Left lung (tissue), 10 donors: ENCODE data around the gene GRK4. TPM values are rescaled to one million over a fixed set of nuclear protein-coding genes. Genes with fewer than 3 reads are reported as not detected.

Experiments used
- ATAC-seq: fragments of 200-7000 bp; cut with Tn5 transposase; one replicate; pipeline ENCODE4 v1.9.1; 2020; ENCODE audit warnings: moderate library complexity
- DNase-seq, 4 donors: peaks; one replicate each; pipeline ENCODE4 v3.0.0-alpha.2; 2013 to 2020
- H3K27ac ChIP-seq, 2 donors: fragments of 200-600 bp; sonication (generic) in 1 of 2; one replicate each; pipeline versions ENCODE4 v1.5.0 to v1.8.0; 2020 to 2021
- H3K27me3 ChIP-seq, 2 donors: fragments of 200-600 bp; sonication (generic) in 1 of 2; one replicate each; pipeline versions ENCODE4 v1.5.0 to v1.8.0; 2020 to 2021
- H3K36me3 ChIP-seq, 2 donors: fragments of 200-600 bp; sonication (generic) in 1 of 2; one replicate each; pipeline versions ENCODE4 v1.5.0 to v1.8.0; 2020 to 2021
- H3K4me1 ChIP-seq, 2 donors: fragments of 200-600 bp; one replicate each; pipeline ENCODE4 v1.8.0; 2021
- H3K4me3 ChIP-seq, 2 donors: fragments of 200-600 bp; sonication (generic) in 1 of 2; one replicate each; pipeline versions ENCODE4 v1.5.0 to v1.8.0; 2020 to 2021; ENCODE audit warnings: mild to moderate bottlenecking in 1 of 2
- H3K9me3 ChIP-seq, 2 donors: fragments of 200-600 bp; sonication (generic) in 1 of 2; one replicate each; pipeline versions ENCODE4 v1.5.0 to v1.8.0; 2020 to 2021
- CTCF ChIP-seq, 2 donors: fragments of 200-600 bp; sonication (generic) in 1 of 2; IDR thresholded peaks; one replicate each; pipeline versions ENCODE4 v1.5.0 to v1.8.0; 2021; ENCODE audit warnings: antibody characterized with exemption in 2 of 2
- intact Hi-C, 2 donors: fragments of 100-400 bp; cut with DNase I; formaldehyde crosslinking; loops; one replicate each; pipeline versions ENCODE4 v1.11.2 to v1.14.2; 2022
- polyA plus RNA-seq, 6 donors: library from polyadenylated mRNA; unstranded; fragments of 120-200 nt; gene quantifications; one replicate each; pipeline ENCODE4 v1.2.1, GENCODE V29; 2013; ENCODE audit not compliant: insufficient read length in 6 of 6
- total RNA-seq, 2 donors: library from RNA; stranded (reverse); fragmentation: NEBNext Ultra II Directional; extraction: Animal tissue kit (Norgen Biotek cat#: 25700); gene quantifications; one replicate each; pipeline ENCODE4 v1.2.1, GENCODE V29; 2021
- donor health status: DM: no; HTN: yes; CAD: no.
- donor health status: DM: no; HTN: no; CAD: no.

The GRK4 gene
- total and polyA plus RNA-seq, 8 donors = 5.3 to 23.0 (median 15.9) TPM

- ATAC-seq (peak; percentile 74), DNase-seq (peak in 1 of 4 donors; percentile 45)
- Histone ChIP-seq H3K36me3 (peaks cover 0 to 99% of the 10 kb centered on the region in 2 donors), H3K4me1 (no peaks in the 10 kb centered on the region), H3K27me3 (no peaks in the 10 kb centered on the region), H3K9me3 (no peaks in the 10 kb centered on the region), H3K27ac (no peak overlapping the region), H3K4me3 (no peak overlapping the region)
- intact Hi-C loops = no loop called here
- peak in 1 of 2 donors; percentile 13 for TF ChIP-seq CTCF (IDR thresholded peaks at IDR 0.05)
These were observed 14.2 kb upstream of the GRK4 start for GRCh38 chr4:2948895-2949781.

GRCh38 chr4:2949782-2950125 lies 13.6 kb upstream of the GRK4 start:
- H3K4me3 ChIP-seq = no peak overlapping the region
- intact Hi-C loops = no loop called here
- no peaks in the 10 kb centered on the region for H3K9me3 ChIP-seq
- peaks cover 0 to 98% of the 10 kb centered on the region in 2 donors for H3K36me3 ChIP-seq
- DNase-seq = peak in 1 of 4 donors; percentile 23
- H3K27me3 ChIP-seq = no peaks in the 10 kb centered on the region
- TF ChIP-seq CTCF (IDR thresholded peaks at IDR 0.05) = no peak
- ATAC-seq = no peak
- H3K27ac ChIP-seq = no peak overlapping the region
- no peaks in the 10 kb centered on the region for H3K4me1 ChIP-seq

GRCh38 chr4:2950221-2950989 lies 13.0 kb upstream of the GRK4 start:
- H3K27ac ChIP-seq = no peak overlapping the region
- no peaks in the 10 kb centered on the region for H3K27me3 ChIP-seq
- DNase-seq = peak in 1 of 4 donors; percentile 48
- H3K9me3 ChIP-seq = no peaks in the 10 kb centered on the region
- no peak for TF ChIP-seq CTCF (IDR thresholded peaks at IDR 0.05)
- intact Hi-C loops = no loop called here
- ATAC-seq = no peak
- no peaks in the 10 kb centered on the region for H3K4me1 ChIP-seq
- no peak overlapping the region for H3K4me3 ChIP-seq
- H3K36me3 ChIP-seq = peaks cover 0 to 93% of the 10 kb centered on the region in 2 donors

GRCh38 chr4:2953496-2953895 lies 9.9 kb upstream of the GRK4 start:
- Histone ChIP-seq H3K9me3 (no peaks in the 10 kb centered on the region), H3K27ac (no peak overlapping the region), H3K4me3 (no peak overlapping the region), H3K4me1 (peaks cover 0 to 4% of the 10 kb centered on the region in 2 donors), H3K36me3 (peaks cover 0 to 89% of the 10 kb centered on the region in 2 donors), H3K27me3 (no peaks in the 10 kb centered on the region)
- DNase-seq = no peak
- intact Hi-C loops = no loop called here
- ATAC-seq = no peak
- no peak for TF ChIP-seq CTCF (IDR thresholded peaks at IDR 0.05)
